ENCODE measurements around the gene FTSJ3. TPM values are rescaled to one million over a fixed set of nuclear protein-coding genes. Genes with fewer than 3 reads are reported as not detected.

The FTSJ3 gene
- polyA plus RNA-seq, 2 of the 4 experiments (the other 2 are of a cell fraction): 74.5 to 104 TPM

- H3K27ac ChIP-seq: no peak overlapping the region
- H3K4me1 ChIP-seq: 0 out of 3 replicates have a peak, but pooled peaks cover 5% of the 10 kb centered on the region
- ChIA-PET CTCF (interaction anchor here (1.1 to 9.6 kb wide), 8 partner anchors 8 to 214 kb away, joined by 3 to 91 read pairs (median 6); no protein-coding TSS in a partner anchor), POLR2A (no interaction called here)
- TF ChIP-seq, protein P1, sequence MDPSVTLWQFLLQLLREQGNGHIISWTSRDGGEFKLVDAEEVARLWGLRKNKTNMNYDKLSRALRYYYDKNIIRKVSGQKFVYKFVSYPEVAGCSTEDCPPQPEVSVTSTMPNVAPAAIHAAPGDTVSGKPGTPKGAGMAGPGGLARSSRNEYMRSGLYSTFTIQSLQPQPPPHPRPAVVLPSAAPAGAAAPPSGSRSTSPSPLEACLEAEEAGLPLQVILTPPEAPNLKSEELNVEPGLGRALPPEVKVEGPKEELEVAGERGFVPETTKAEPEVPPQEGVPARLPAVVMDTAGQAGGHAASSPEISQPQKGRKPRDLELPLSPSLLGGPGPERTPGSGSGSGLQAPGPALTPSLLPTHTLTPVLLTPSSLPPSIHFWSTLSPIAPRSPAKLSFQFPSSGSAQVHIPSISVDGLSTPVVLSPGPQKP (IDR thresholded peaks at IDR 0.05; ENCODE audit: low read depth, low read length): no peak
- TF ChIP-seq HOXB5 (CRISPR knock-in tag; IDR thresholded peaks at IDR 0.05): no peak
- TF ChIP-seq EP300 (IDR thresholded peaks at IDR 0.05): no peak
- TF ChIP-seq JUN (IDR thresholded peaks at IDR 0.05): no peak
- no peak overlapping the region for H3K4me3 ChIP-seq
- 82% methylated on average over 3 of the region's 3 CpGs for WGBS (ENCODE audit: missing lambda C conversion rate)
- no peak for FAIRE-seq
- peaks cover 8% of the 10 kb centered on the region for H3K9me3 ChIP-seq
- no peak overlapping the region for H3K4me2 ChIP-seq
- no peak for DNase-seq (ENCODE audit: low read depth in 1 of 2, low spot score in 1 of 2)
- no peak for ATAC-seq
Observed at GRCh38 chr17:63847525-63848249, 20.2 kb upstream of the FTSJ3 start.

DNA sequence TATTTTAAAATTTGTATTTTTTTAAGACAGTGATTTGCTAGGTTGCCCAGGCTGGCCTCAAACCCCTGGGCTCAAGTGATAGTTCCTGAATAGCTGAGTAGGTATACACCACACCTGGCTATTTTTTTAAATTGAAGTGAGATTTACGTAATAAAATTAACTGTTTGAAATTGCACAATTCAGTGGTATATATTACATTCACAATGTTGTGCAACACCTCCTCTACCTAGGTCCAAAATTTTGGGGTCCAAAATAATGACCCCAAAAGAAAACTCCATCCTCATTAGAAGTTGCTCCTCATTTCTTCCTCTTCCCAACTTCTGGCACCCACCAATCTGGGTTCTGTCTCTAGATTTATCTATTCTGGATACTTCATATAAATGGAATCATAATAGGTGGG lies 18.0 kb upstream of the FTSJ3 start:
- peaks cover 15% of the 10 kb centered on the region for H3K4me1 ChIP-seq
- H3K4me3 ChIP-seq: no peak overlapping the region
- FAIRE-seq (no peak), ATAC-seq (no peak), DNase-seq (ENCODE audit: low read depth in 1 of 2, low spot score in 1 of 2) (no peak)
- ChIA-PET CTCF (interaction anchor here (9.5 to 9.6 kb wide), 2 partner anchors 14 to 21 kb away, joined by 90 to 91 read pairs; no protein-coding TSS in a partner anchor), POLR2A (no interaction called here)
- peaks cover 8% of the 10 kb centered on the region for H3K9me3 ChIP-seq
- no peak overlapping the region for H3K4me2 ChIP-seq
- TF ChIP-seq EP300 (IDR thresholded peaks at IDR 0.05): no peak
- peak; percentile 31 to 43; a peak in 3 of 4 replicates for TF ChIP-seq CEBPB (IDR thresholded peaks at IDR 0.05)
- no peak for TF ChIP-seq E2F6 (IDR thresholded peaks at IDR 0.05; ENCODE audit: borderline replicate concordance, low read depth)
- no peak for TF ChIP-seq JUNB (IDR thresholded peaks at IDR 0.05)
- WGBS (ENCODE audit: missing lambda C conversion rate): 63% methylated on average over 1 of the region's 1 CpG
- H3K27ac ChIP-seq: no peak overlapping the region

DNA sequence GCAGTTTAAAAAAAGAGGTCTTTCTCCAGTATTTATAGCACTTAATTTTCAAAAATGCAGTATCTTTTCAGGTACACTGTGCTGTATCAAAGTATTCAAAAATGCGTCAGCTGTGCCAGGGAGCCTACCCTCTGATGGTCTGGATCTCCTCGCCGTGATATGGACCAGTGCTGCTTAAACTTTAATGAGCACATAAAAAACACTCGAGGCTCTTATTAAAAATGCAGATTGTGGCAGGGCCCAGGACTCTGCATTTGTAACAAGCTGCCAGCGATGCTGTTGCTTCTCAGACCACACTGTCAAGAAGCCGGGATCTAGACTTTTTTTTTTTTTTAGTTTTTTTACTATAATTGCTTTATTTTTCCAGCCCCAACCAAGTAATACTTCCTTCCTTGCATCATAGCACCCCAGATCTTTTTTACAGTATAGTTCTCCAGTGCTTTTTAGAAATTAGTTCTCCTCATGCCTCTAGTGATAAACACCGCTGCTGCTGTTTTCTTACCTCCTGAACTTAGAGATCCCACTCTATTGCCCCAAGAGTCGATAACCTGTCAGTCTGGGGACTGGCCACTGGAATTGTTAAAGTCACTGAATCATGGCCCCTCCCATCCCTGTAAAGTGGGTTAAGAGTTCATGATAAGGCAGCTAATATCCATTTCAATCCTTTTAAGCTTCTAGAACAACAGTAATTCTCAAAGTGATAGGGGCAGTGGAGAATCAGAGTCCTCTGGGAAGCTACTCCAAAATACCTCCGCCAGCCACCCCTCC lies 16.6 kb upstream of the FTSJ3 start:
- H3K4me3 ChIP-seq: peak overlapping the region; percentile 89
- ChIA-PET POLR2A (interaction anchor here (0.6 to 1.9 kb wide), 7 partner anchors 10 to 662 kb away, joined by 3 to 13 read pairs (median 5); partner anchors contain the start of genes CCDC47, CEP95, DDX42 and DDX5), CTCF (interaction anchor here (0.5 to 9.6 kb wide), 7 partner anchors 9 to 147 kb away, joined by 3 to 91 read pairs (median 5); no protein-coding TSS in a partner anchor)
- no peak for FAIRE-seq
- no peak for DNase-seq (ENCODE audit: low read depth in 1 of 2, low spot score in 1 of 2)
- peak overlapping the region; percentile 77 to 97; a peak in 5 of 6 replicates for H3K27ac ChIP-seq
- H3K4me1 ChIP-seq: peaks cover 23% of the 10 kb centered on the region
- H3K4me2 ChIP-seq: peak overlapping the region; percentile 80
- no peak for TF ChIP-seq JUN (IDR thresholded peaks at IDR 0.05)
- no peak for TF ChIP-seq NFE2L2 (conservative IDR thresholded peaks at IDR 0.05; ENCODE audit: low read length)
- TF ChIP-seq CHD4 (IDR thresholded peaks at IDR 0.05; ENCODE audit: borderline replicate concordance): no peak
- no peak for TF ChIP-seq HES2 (IDR thresholded peaks at IDR 0.05)
- TF ChIP-seq RNF2 (IDR thresholded peaks at IDR 0.05; ENCODE audit: borderline replicate concordance, low read depth): no peak
- TF ChIP-seq ZFP36 (IDR thresholded peaks at IDR 0.05; ENCODE audit: borderline replicate concordance, partially characterized antibody): no peak
- no peak for TF ChIP-seq RAD21 (conservative IDR thresholded peaks at IDR 0.05 in 1 of 2, IDR thresholded peaks at IDR 0.05 in 1 of 2)
- TF ChIP-seq, protein P1 (IDR thresholded peaks at IDR 0.05; ENCODE audit: low read depth, low read length): no peak
- TF ChIP-seq, protein P2, sequence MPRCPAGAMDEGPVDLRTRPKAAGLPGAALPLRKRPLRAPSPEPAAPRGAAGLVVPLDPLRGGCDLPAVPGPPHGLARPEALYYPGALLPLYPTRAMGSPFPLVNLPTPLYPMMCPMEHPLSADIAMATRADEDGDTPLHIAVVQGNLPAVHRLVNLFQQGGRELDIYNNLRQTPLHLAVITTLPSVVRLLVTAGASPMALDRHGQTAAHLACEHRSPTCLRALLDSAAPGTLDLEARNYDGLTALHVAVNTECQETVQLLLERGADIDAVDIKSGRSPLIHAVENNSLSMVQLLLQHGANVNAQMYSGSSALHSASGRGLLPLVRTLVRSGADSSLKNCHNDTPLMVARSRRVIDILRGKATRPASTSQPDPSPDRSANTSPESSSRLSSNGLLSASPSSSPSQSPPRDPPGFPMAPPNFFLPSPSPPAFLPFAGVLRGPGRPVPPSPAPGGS (IDR thresholded peaks at IDR 0.05): no peak
- no peak for ATAC-seq
- H3K9me3 ChIP-seq: peaks cover 8% of the 10 kb centered on the region
- 91% methylated on average over 9 of the region's 9 CpGs for WGBS (ENCODE audit: missing lambda C conversion rate)
